Measurements from ENCODE around the gene GDPD2.

- TF ChIP-seq CTCF (IDR thresholded peaks at IDR 0.05) (no peak), POLR2A (IDR thresholded peaks at IDR 0.05) (no peak)
Measured at GRCh38 chrX:70470850-70471289, 47.8 kb downstream of the GDPD2 start.

Data from thyroid gland (tissue), 4 donors.